Right atrium auricular region (tissue), 2 donors: ENCODE results near the gene CTTNBP2NL. TPM values are rescaled to one million over a fixed set of nuclear protein-coding genes. Genes with fewer than 3 reads are reported as not detected.
A peak's percentile ranks its signal among the peaks of the same experiment; 100 is the strongest.

Experiments used
- DNase-seq: peaks from one replicate; pipeline ENCODE4 v3.0.0-alpha.2; 2019; ENCODE audit warnings: low spot score
- H3K27ac ChIP-seq, 2 donors: fragments of 200-600 bp; sonication (generic); 1 replicate in 1 of 2; 2 replicates in 1 of 2; pipeline ENCODE4 v1.5.1; 2016 to 2019
- H3K27me3 ChIP-seq, 2 donors: fragments of 200-600 bp; sonication (generic); one replicate each; pipeline versions ENCODE4 v1.5.1 to v1.6.0; 2017 to 2019
- H3K36me3 ChIP-seq: fragments of 200-600 bp; sonication (generic); one replicate; pipeline ENCODE4 v1.5.1; 2016
- H3K4me1 ChIP-seq, 2 donors: fragments of 200-600 bp; sonication (generic); one replicate each; pipeline versions ENCODE4 v1.5.1 to v1.6.0; 2017 to 2019
- H3K4me3 ChIP-seq, 2 donors: fragments of 200-600 bp; sonication (generic); 1 replicate in 1 of 2; 2 replicates in 1 of 2; pipeline ENCODE4 v1.5.1; 2017 to 2019; ENCODE audit warnings: mild to moderate bottlenecking in 1 of 2, moderate library complexity in 1 of 2
- H3K9me3 ChIP-seq, 2 donors: fragments of 200-600 bp; sonication (generic); one replicate each; pipeline ENCODE4 v1.5.1; 2019
- total RNA-seq, 2 donors: library from RNA; depleted of rRNA; stranded (reverse); fragments of >200 nt; gene quantifications; one replicate each; pipeline ENCODE4 v1.1.0, GENCODE V29; 2016
- TF ChIP-seq, protein P1 (sequence below), 2 donors: fragments of 200-600 bp; sonication (generic); IDR thresholded peaks; one replicate each; pipeline ENCODE4 v1.5.1; 2019; ENCODE audit warnings: antibody characterized with exemption in 2 of 2

CTTNBP2NL gene, protein sequence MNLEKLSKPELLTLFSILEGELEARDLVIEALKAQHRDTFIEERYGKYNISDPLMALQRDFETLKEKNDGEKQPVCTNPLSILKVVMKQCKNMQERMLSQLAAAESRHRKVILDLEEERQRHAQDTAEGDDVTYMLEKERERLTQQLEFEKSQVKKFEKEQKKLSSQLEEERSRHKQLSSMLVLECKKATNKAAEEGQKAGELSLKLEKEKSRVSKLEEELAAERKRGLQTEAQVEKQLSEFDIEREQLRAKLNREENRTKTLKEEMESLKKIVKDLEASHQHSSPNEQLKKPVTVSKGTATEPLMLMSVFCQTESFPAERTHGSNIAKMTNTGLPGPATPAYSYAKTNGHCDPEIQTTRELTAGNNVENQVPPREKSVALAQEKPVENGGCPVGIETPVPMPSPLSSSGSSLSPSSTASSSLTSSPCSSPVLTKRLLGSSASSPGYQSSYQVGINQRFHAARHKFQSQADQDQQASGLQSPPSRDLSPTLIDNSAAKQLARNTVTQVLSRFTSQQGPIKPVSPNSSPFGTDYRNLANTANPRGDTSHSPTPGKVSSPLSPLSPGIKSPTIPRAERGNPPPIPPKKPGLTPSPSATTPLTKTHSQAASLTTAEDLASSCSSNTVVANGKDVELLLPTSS
- total RNA-seq, result 10 to 100 TPM; 10.2 to 13.4 TPM

DNA sequence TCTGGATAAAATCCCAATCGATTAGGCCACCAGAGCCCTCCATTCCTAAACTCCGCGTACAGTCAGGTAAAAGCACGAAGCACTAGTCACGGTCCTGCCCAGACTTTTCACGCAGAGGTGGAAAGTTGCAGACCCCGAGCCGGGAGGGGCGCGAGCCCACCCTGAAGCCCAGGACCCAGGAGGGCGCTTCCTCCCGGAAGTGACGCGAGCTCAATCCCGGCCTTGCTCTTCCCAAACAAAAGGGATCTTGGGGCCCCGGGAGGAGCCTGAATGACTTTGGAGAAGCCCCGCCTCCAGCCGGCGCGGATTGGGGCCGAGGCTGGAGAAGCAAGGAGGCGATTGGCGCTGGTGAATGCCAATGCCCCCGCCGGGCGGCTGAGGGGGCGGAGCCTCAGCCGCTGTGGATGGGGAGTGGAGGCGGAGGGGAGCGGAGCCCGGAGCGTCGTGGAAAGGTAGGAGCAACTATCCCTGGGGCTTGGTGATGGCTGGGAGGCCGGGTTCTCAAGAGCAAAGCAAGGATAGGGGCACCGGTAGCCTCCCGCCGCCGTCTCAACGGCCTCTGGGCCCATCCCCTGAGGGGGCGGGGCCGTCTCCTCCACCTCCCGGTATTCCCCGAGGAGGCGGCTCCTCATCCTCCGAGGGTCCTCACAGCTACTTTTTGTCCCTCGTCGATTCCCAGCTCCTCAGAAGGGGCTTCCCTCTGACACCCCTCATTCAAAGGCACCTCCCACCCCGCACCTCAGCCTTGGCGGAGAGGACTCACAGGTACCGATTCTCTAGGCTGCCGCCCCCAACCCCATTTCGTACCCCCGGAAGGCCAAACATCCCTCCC, at the start of gene CTTNBP2NL:
Gene CTTNBP2NL, plus strand, starts transcription at position 394 of the 832 bp plus-strand sequence. CDS start 19,952 bp downstream, outside the sequence.
- peaks cover 0 to 40% of the 10 kb centered on the region in 2 donors for H3K4me1 ChIP-seq

DNA sequence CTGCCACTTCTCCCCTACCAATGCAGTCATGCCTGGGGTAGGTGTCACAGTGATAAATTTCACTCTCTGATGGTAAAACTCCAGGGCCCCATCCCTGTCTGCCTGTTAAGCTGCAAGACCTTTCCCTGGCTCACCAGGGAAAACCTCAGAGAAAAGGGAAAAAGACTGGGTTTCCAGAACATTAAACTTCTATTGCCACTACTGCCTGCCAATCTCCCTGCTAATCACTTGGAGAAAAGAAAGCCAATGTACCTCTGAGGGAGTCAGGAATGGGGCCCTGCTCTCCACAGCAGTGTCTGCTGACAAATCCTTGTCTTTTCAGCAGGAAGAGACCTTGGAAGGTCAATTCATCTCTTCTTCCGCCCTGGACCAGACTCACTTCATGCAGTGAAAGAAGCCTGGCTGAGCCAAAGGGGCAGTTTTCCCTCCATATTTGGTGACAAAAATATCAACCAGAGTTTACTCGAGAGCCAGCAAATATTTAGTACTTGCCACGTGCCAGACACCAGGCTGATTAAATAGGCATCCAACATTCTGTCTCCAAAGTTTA, 49.1 kb upstream of the CTTNBP2NL start:
- H3K4me3 ChIP-seq, result no peak overlapping the region
- no peaks in the 10 kb centered on the region for H3K4me1 ChIP-seq
- H3K9me3 ChIP-seq, result peaks cover 0 to 18% of the 10 kb centered on the region in 2 donors
- H3K27me3 ChIP-seq, result no peaks in the 10 kb centered on the region
- no peak for DNase-seq
- TF ChIP-seq, protein P1, sequence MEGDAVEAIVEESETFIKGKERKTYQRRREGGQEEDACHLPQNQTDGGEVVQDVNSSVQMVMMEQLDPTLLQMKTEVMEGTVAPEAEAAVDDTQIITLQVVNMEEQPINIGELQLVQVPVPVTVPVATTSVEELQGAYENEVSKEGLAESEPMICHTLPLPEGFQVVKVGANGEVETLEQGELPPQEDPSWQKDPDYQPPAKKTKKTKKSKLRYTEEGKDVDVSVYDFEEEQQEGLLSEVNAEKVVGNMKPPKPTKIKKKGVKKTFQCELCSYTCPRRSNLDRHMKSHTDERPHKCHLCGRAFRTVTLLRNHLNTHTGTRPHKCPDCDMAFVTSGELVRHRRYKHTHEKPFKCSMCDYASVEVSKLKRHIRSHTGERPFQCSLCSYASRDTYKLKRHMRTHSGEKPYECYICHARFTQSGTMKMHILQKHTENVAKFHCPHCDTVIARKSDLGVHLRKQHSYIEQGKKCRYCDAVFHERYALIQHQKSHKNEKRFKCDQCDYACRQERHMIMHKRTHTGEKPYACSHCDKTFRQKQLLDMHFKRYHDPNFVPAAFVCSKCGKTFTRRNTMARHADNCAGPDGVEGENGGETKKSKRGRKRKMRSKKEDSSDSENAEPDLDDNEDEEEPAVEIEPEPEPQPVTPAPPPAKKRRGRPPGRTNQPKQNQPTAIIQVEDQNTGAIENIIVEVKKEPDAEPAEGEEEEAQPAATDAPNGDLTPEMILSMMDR (IDR thresholded peaks at IDR 0.05), result no peak
- no peaks in the 10 kb centered on the region for H3K36me3 ChIP-seq
- H3K27ac ChIP-seq, result no peak overlapping the region

More for the DNA sequence above, at the start of gene CTTNBP2NL:
- Histone ChIP-seq H3K27me3 (no peaks in the 10 kb centered on the region), H3K9me3 (no peaks in the 10 kb centered on the region), H3K27ac (peak within 1 kb of the TSS; percentile 87 to 96), H3K36me3 (no peaks in the 10 kb centered on the region), H3K4me3 (peak within 1 kb of the TSS; percentile 88 to 89)
- TF ChIP-seq, protein P1 (IDR thresholded peaks at IDR 0.05), result no peak
- DNase-seq, result peak; percentile 99

DNA sequence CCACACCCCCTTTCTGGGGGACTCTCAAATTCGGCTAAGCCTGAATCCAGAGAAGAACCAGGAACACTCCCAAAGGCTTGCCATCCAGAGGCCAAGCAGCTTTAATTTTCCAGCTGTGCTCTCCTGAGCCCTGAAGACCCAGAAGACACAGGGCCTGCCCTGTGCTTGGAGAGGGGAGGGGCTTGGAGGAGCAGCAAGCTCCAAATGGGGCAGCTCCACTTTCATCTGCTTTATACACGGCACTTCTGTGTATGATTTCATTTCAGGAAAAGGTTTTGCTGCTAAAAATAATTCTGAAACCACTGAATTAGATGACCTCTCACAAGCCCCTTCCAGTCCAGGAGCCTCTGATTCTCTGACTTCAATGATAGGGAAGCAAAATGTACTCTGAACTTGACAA, 39.2 kb upstream of the CTTNBP2NL start:
- DNase-seq, result no peak
- TF ChIP-seq, protein P1 (IDR thresholded peaks at IDR 0.05), result no peak
- Histone ChIP-seq H3K9me3 (no peaks in the 10 kb centered on the region), H3K36me3 (no peaks in the 10 kb centered on the region), H3K4me3 (no peak overlapping the region), H3K27me3 (no peaks in the 10 kb centered on the region), H3K4me1 (peaks cover 0 to 29% of the 10 kb centered on the region in 2 donors), H3K27ac (no peak overlapping the region)

DNA sequence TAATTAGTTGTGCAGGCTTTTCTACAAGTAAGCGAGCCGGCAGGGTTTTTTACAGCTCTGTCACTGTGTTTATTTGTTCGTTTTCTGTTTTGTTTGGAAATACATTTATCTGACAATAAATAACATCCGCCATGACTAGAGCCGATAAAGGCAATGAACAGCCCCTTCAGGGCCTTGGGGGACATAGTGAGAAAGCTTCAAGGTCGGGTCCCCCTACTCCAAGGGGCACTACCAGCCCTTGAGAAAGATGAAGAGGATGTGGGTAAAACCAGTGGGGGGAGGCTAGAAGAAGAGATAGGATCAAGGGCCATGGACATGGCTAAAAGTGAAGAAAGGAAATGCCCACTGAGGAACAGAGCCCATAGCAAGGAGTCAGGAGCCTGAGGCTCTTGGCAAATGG, 38.5 kb upstream of the CTTNBP2NL start:
- no peaks in the 10 kb centered on the region for H3K27me3 ChIP-seq
- DNase-seq, result no peak
- peaks cover 0 to 29% of the 10 kb centered on the region in 2 donors for H3K4me1 ChIP-seq
- no peak overlapping the region for H3K27ac ChIP-seq
- no peaks in the 10 kb centered on the region for H3K9me3 ChIP-seq
- H3K36me3 ChIP-seq, result no peaks in the 10 kb centered on the region
- TF ChIP-seq, protein P1 (IDR thresholded peaks at IDR 0.05), result no peak
- H3K4me3 ChIP-seq, result no peak overlapping the region

DNA sequence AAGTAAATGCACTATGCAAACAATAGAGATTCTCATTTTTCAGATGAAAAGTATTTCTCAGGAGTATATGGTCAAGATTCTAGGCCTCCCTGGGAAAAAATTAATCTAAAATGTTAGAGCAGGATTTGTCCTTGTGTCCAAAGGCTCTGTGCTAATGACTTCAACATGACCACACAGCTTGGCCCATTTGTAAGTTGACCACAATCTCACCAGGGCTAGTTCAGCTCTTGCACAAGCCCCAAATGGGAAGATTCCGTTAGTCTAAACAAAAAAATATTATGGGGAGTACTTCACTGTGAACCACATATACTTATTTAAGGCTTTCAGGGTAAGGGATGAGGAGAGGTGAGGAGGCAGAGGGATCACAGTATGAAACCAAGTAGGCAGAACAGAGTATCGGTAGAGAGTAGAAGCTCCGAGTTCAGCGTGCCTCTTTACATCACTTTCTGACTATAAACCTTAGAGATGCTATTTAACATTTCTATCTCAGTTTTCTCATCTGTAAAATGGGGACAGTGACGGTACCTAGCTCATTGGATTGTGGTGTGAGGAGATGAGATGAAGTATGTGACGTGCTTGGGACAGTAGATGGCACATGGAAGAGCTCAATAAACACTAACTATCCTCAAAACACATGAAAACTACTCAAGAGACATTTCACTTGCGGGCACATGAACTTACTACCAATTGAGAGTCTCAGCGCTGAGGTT, 37.8 kb upstream of the CTTNBP2NL start:
- H3K36me3 ChIP-seq, result no peaks in the 10 kb centered on the region
- TF ChIP-seq, protein P1 (IDR thresholded peaks at IDR 0.05), result no peak
- H3K27me3 ChIP-seq, result no peaks in the 10 kb centered on the region
- no peak for DNase-seq
- H3K9me3 ChIP-seq, result no peaks in the 10 kb centered on the region
- H3K4me1 ChIP-seq, result peaks cover 0 to 29% of the 10 kb centered on the region in 2 donors
- H3K4me3 ChIP-seq, result peak overlapping the region in 1 of 2 donors; percentile 44
- H3K27ac ChIP-seq, result peak overlapping the region in 1 of 2 donors; percentile 74
